Breast epithelium (tissue), 3 donors: ENCODE results near the gene CCDC134.

Source experiments
- CTCF ChIP-seq, 3 donors: fragments of 450-650 bp; IDR thresholded peaks; one replicate each; pipeline ENCODE4 v1.5.1; 2016 to 2017; ENCODE audit warnings: antibody characterized with exemption in 3 of 3, mild to moderate bottlenecking in 3 of 3, moderate library complexity in 3 of 3
- POLR2A ChIP-seq: fragments of 450-650 bp; IDR thresholded peaks from one replicate; pipeline ENCODE4 v1.6.1; 2016; ENCODE audit warnings: antibody characterized with exemption, mild to moderate bottlenecking, moderate library complexity
- POLR2AphosphoS5 ChIP-seq, 3 donors: sonication (generic); formaldehyde crosslinking; IDR thresholded peaks; one replicate each; pipeline ENCODE4 v1.6.1; 2017; ENCODE audit warnings: antibody characterized with exemption in 3 of 3

GRCh38 chr22:41753984-41754383 lies 46.5 kb upstream of the CCDC134 start:
- TF ChIP-seq CTCF (IDR thresholded peaks at IDR 0.05) (no peak), POLR2AphosphoS5 (IDR thresholded peaks at IDR 0.05) (no peak), POLR2A (no peak)
